HG03469 (cell line): ENCODE measurements around the gene TNS4.

Source experiments
- ATAC-seq: cut with Tn5 transposase; IDR thresholded peaks from one replicate; pipeline ENCODE4 v1.9.1; 2021; ENCODE audit warnings: mild to moderate bottlenecking, moderate library complexity, moderate number of reproducible peaks; ENCODE audit not compliant: unreplicated experiment

Gene TNS4

GRCh38 chr17:40518401-40519088 lies 17.1 kb upstream of the TNS4 start:
- ATAC-seq = no peak

- no peak for ATAC-seq
Measured at GRCh38 chr17:40517981-40518380, 16.6 kb upstream of the TNS4 start.

DNA sequence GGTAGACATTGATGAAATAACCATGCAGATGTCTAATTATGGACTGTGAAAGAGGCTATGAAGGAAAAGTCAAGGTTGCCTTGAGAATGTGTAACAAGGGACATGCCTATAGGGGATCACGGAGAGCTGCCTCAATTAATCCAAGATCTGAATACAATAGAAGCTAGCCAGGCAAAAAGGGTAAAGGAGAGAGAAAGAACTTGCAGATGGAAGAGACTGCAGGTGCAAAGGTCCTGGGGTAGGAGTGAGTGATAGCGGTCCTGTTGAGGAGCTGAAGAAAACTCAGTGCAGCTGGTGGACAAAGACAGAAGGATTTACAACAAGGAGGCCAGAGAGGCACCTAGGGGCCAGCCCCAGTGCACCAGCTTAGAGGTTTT lies 15.9 kb upstream of the TNS4 start:
- no peak for ATAC-seq

DNA sequence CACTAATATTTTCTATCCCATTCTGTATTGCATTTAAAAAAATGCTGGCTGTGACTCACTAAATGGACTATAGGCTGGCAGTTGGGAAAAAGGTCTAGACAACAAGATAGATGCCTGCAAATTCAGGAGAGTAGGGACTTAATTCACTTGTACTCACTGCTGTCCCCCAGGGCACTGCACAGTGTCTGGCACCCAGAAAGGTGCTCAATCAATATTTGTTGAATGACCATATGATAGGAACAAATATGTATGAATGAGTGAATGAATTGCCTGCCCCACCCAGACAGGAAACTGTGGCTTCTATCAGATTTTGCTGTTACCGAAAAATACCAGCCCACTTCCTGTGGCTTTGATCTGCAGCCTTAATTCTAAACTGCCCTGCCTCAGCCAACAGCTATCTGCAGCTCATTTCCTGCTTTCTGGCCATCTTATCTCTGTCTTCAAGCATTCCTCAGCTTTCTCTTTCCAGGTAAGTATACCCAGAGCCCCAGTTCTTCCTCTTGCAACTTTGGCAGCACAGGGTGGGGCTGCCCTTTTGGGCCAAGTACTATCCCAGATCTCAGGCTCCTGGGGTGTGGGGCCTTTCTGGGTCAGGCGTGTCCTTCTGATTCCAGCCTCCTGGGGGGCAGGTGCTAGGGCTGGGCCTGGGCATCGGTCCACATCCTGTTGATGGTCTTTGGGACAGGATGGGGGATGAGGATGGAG lies 15.3 kb upstream of the TNS4 start:
- ATAC-seq = no peak

GRCh38 chr17:40515491-40516041 lies 14.1 kb upstream of the TNS4 start:
- no peak for ATAC-seq

GRCh38 chr17:40515011-40515410 lies 13.6 kb upstream of the TNS4 start:
- no peak for ATAC-seq

- no peak for ATAC-seq
Measured at GRCh38 chr17:40514013-40514875, 12.8 kb upstream of the TNS4 start.

- no peak for ATAC-seq
Measured at GRCh38 chr17:40511667-40512220, 10.3 kb upstream of the TNS4 start.

GRCh38 chr17:40511136-40511535 lies 9.7 kb upstream of the TNS4 start:
- no peak for ATAC-seq

- ATAC-seq = no peak
Measured at GRCh38 chr17:40510328-40510648, 8.9 kb upstream of the TNS4 start.

GRCh38 chr17:40509626-40510327 lies 8.4 kb upstream of the TNS4 start:
- ATAC-seq = no peak

DNA sequence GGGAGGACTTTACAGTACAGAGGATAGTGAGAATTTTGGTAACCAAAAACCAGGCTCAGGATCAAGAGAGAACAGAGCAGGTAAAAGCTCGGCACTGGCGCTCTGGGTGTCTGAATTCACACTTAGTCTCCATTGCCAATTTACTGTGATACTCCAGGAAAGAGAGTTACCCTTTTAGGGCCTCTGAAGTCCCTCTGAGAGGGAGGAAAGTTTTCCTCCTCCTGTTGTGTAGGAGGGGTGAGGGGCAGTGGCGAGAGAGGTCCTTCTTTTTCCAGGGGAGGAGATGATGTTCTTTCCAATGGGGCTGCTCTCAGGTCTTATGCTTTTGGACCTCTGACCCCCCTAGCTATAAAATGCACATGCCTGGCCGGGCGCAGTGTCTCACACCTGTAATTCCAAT lies 5.4 kb upstream of the TNS4 start:
- no peak for ATAC-seq

- no peak for ATAC-seq
Measured at GRCh38 chr17:40503154-40503553, 1.7 kb upstream of the TNS4 start.

GRCh38 chr17:40502716-40503115 lies 1.3 kb upstream of the TNS4 start:
- ATAC-seq = no peak

- no peak for ATAC-seq
Measured at GRCh38 chr17:40500709-40501108, 714 bp downstream of the TNS4 start.

DNA sequence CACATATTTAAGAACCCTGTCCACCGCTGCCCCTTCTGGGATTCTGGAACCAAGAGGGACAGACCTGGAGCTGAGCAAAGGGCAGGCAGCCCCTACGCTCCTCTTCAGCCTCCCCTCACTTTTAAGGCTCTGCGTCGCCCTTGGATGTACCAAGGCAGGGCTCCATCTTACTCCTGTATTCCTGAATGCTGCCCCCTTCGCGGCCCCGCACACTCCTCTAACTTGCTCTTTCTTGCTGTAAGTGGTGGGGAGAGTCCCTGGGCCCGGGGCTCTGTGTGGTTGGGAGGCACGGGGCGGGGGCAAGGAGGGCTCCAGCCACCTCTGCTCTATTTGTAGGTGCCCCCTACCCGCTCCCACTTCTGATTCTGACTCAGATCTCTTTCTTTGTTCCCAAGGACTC lies 1.2 kb downstream of the TNS4 start:
- ATAC-seq = no peak

DNA sequence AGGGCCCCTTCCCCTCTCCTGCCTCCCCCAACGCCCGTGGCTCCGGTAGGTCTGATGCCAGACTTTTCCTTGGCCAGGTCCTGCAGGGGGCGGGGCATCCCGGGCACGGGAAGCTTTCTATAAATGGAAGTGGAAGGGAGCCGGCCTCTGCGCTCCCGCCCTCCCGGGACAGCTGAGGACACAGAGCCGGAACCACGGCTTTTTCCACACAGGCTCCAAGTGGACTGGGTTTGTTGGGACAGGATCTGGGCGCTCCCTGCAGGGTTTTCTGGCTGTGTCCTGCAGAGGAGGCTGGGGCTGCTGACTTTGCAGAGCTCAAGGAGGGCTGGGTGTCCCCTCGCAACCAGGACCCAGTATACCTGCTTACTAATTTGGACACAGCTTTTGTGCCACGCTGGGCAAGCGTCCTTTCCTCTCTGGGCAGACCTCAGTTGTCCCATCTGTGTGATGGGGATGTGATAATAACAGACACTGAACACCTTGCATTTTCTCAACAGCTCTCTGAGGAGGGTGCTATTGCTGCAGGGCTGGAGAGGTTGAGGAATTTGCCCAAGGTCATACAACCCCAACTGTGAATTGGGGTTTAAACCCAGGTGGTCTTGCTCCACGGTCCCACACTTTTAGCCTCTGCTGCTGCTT lies 1.8 kb downstream of the TNS4 start:
- no peak for ATAC-seq

DNA sequence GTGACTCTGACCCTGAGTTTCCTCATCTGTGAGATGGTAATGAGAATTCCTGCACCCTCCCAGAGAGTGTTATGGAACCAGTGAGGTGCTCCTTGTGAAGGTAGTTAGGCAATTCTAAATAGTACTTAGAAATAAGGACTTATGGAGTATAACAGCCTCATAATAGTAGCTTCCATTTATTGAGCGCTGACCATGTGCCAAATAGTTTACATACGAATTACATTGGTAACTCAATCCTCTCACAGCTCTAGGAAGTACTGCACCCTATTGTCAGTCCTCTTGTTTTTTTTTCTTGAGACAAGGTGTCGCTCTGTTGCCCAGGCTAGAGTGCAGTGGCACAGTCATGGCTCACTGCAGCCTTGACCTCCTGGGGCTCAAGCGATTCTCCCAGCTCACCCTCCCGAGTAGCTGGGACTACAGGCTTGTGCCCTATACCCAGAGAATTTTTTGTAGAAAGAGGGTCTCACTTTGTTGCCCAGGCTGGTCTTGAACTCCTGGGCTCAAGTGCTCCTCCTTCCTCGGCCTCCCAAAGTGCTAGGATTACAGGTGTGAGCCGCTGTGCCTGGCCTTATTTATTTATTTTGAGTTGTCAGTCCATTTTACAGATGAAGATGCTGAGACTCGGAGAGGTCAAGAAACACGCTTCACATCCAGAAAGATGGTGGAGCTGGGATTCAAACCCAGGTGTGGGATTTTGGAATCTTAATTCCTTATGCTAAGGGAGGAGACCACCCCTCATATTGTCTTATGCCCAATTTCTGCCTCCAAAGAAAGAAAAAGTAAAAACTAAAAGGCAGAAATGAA lies 2.9 kb downstream of the TNS4 start:
- ATAC-seq = no peak

DNA sequence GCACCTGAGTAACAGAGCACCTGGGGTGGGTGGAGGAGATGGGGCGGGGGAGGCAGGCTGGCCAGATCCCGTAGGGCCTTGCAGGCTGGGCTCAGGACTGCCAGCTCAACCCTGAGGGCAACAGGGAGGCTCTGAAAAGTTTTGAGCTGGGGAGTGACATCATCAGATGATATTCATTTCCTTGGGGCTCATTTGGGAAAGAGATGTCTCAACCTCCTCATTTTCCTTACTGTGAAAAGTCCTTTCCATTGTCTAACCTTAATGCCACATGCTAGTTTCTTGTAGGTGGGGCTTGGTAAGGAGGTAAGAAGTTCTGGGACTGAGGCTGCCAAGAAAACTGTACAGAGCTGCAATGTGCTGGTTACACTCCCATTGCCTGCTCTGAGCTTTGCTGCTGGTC lies 3.7 kb downstream of the TNS4 start:
- no peak for ATAC-seq
